NCI-H128 (cell line): ENCODE measurements around the gene TENT4A.

Experiments
- DNase-seq: peaks from one replicate; lab custom pipeline; 2025; ENCODE audit not compliant: unreplicated experiment; lab: John Stamatoyannopoulos, UW

TENT4A gene

GRCh38 chr5:6731465-6732237, 18.4 kb downstream of the TENT4A start:
- no peak for DNase-seq

- DNase-seq = no peak
Measured at GRCh38 chr5:6732634-6733410, 19.6 kb downstream of the TENT4A start.

- no peak for DNase-seq
Measured at GRCh38 chr5:6733411-6734242, 20.4 kb downstream of the TENT4A start.

- DNase-seq = no peak
Measured at GRCh38 chr5:6734243-6734700, 21.0 kb downstream of the TENT4A start.

- no peak for DNase-seq
Measured at GRCh38 chr5:6734781-6735180, 21.5 kb downstream of the TENT4A start.

GRCh38 chr5:6736106-6736505, 22.9 kb downstream of the TENT4A start:
- DNase-seq = no peak

GRCh38 chr5:6736524-6737042, 23.4 kb downstream of the TENT4A start:
- DNase-seq = no peak

GRCh38 chr5:6737043-6737941, 24.1 kb downstream of the TENT4A start:
- DNase-seq = no peak

GRCh38 chr5:6739603-6740002, 26.4 kb downstream of the TENT4A start:
- no peak for DNase-seq

- no peak for DNase-seq
Measured at GRCh38 chr5:6740586-6741150, 27.4 kb downstream of the TENT4A start.

GRCh38 chr5:6742081-6742758, 29.0 kb downstream of the TENT4A start:
- DNase-seq = no peak

- no peak for DNase-seq
Measured at GRCh38 chr5:6743161-6743560, 29.9 kb downstream of the TENT4A start.

GRCh38 chr5:6744841-6745705, 31.8 kb downstream of the TENT4A start:
- no peak for DNase-seq

GRCh38 chr5:6745706-6746222, 32.5 kb downstream of the TENT4A start:
- no peak for DNase-seq

- no peak for DNase-seq
Measured at GRCh38 chr5:6746244-6746643, 33.0 kb downstream of the TENT4A start.

- DNase-seq = no peak
Measured at GRCh38 chr5:6747103-6747502, 33.9 kb downstream of the TENT4A start.

- DNase-seq = no peak
Measured at GRCh38 chr5:6748142-6748541, 34.9 kb downstream of the TENT4A start.
